PC-9 (cell line): ENCODE data around the gene INO80D. TPM values are rescaled to one million over a fixed set of nuclear protein-coding genes. Genes with fewer than 3 reads are reported as not detected.
A peak's percentile ranks its signal among the peaks of the same experiment; 100 is the strongest.

Source experiments
- BruUV-seq: library from RNA; stranded (reverse); fragments of 400-500 nt; replicated peaks from 2 replicates; lab custom pipeline; 2021; lab: Mats Ljungman, UMichigan
- CTCF ChIA-PET: fragments of 300-600 bp; sonication (Branson Sonifier 250); formaldehyde crosslinking; loops from one replicate; lab custom pipeline; 2022; ENCODE audit warnings: antibody characterized with exemption; lab: Charles Lee
- POLR2A ChIA-PET: fragments of 300-600 bp; sonication (Branson Sonifier 250); formaldehyde crosslinking; loops from one replicate; lab custom pipeline; 2022; ENCODE audit warnings: antibody characterized with exemption; ENCODE audit not compliant: unreplicated experiment; lab: Charles Lee
- DNase-seq, 2 experiments: peaks; one replicate each; pipeline versions ENCODE4 v3.0.0 to v3.0.0-alpha.2; 2015 to 2022; ENCODE audit warnings: mixed read lengths in 1 of 2
- H2AFZ ChIP-seq: fragments of 200-600 bp; sonication (generic); 2 replicates; pipeline ENCODE4 v1.8.1; 2017; ENCODE audit warnings: antibody characterized with exemption
- H3F3A ChIP-seq: fragments of 200-600 bp; sonication (generic); 2 replicates; pipeline ENCODE4 v1.8.1; 2017; ENCODE audit warnings: antibody characterized with exemption, mild to moderate bottlenecking, low read depth; ENCODE audit not compliant: insufficient read depth
- H3K27ac ChIP-seq: fragments of 200-600 bp; sonication (generic); 2 replicates; pipeline ENCODE4 v1.6.1; 2016; ENCODE audit warnings: mixed run types
- H3K27me3 ChIP-seq: fragments of 200-600 bp; sonication (generic); 2 replicates; pipeline ENCODE4 v1.6.1; 2016; ENCODE audit warnings: low read depth, mixed run types; ENCODE audit not compliant: insufficient read depth
- H3K36me3 ChIP-seq: fragments of 200-600 bp; sonication (generic); 2 replicates; pipeline ENCODE4 v1.6.1; 2016; ENCODE audit warnings: low read depth, mixed run types
- H3K4me1 ChIP-seq: fragments of 200-600 bp; sonication (generic); replicated peaks from 2 replicates; pipeline ENCODE4 v1.6.1; 2016; ENCODE audit warnings: mixed run types; ENCODE audit not compliant: insufficient read depth
- H3K4me2 ChIP-seq: fragments of 200-600 bp; sonication (generic); 2 replicates; pipeline ENCODE4 v1.6.1; 2017; ENCODE audit warnings: mixed run types
- H3K4me3 ChIP-seq: fragments of 200-600 bp; sonication (generic); 2 replicates; pipeline ENCODE4 v1.6.1; 2016; ENCODE audit warnings: mixed run types
- H3K79me2 ChIP-seq: fragments of 200-600 bp; sonication (generic); 2 replicates; pipeline ENCODE4 v1.6.1; 2017; ENCODE audit warnings: low read depth, mixed run types
- H3K9me2 ChIP-seq: fragments of 200-600 bp; sonication (generic); 2 replicates; pipeline ENCODE4 v1.8.1; 2017; ENCODE audit warnings: mild to moderate bottlenecking; ENCODE audit not compliant: insufficient read depth
- H3K9me3 ChIP-seq: fragments of 200-600 bp; sonication (generic); 2 replicates; pipeline ENCODE4 v1.8.1; 2016; ENCODE audit warnings: low read depth; ENCODE audit not compliant: insufficient read depth
- H4K20me1 ChIP-seq: fragments of 200-600 bp; sonication (generic); 2 replicates; pipeline ENCODE4 v1.8.1; 2017; ENCODE audit not compliant: insufficient read depth
- CTCF ChIP-seq: fragments of 200-600 bp; sonication (generic); conservative IDR thresholded peaks from 2 replicates; pipeline ENCODE4 v1.6.1; 2017; ENCODE audit warnings: mixed run types, antibody characterized with exemption, mild to moderate bottlenecking, moderate library complexity
- EZH2 ChIP-seq: fragments of 200-600 bp; sonication (generic); IDR thresholded peaks from 2 replicates; pipeline ENCODE4 v1.8.0; 2017; ENCODE audit warnings: antibody characterized with exemption, low read depth
- intact Hi-C: fragments of 100-400 bp; cut with micrococcal nuclease; formaldehyde crosslinking; loops from one replicate; pipeline ENCODE4 v1.10.0; 2022; ENCODE audit not compliant: unreplicated experiment
- total RNA-seq: library from RNA; stranded (reverse); gene quantifications from 2 replicates; pipeline ENCODE4 v1.2.3, GENCODE V29; 2021

Gene INO80D
- total RNA-seq, 1 experiment from 2014 or later = 12.4 TPM

GRCh38 chr2:206088248-206088647 is 2.3 kb upstream of the INO80D start:
- H3K9me3 ChIP-seq = no peaks in the 10 kb centered on the region
- intact Hi-C loops = loop anchor here (10.0 kb wide), 1 partner anchor 357 kb away; the partner anchor contains the start of gene ADAM23
- H2AFZ ChIP-seq = no peak overlapping the region
- no peak overlapping the region for H3K27ac ChIP-seq
- TF ChIP-seq CTCF = no peak
- no peak for TF ChIP-seq EZH2
- H3K4me1 ChIP-seq = peaks cover 12% of the 10 kb centered on the region
- no peaks in the 10 kb centered on the region for H3K27me3 ChIP-seq
- no peak overlapping the region for H3K4me2 ChIP-seq
- DNase-seq = no peak
- ChIA-PET CTCF (no interaction called here), POLR2A (no interaction called here)
- BruUV-seq = no TSS peak
- H3K36me3 ChIP-seq = no peaks in the 10 kb centered on the region
- H3K4me3 ChIP-seq = no peak overlapping the region
- 0 out of 2 replicates have a peak, but pooled peaks cover 12% of the 10 kb centered on the region for H3F3A ChIP-seq
- H3K79me2 ChIP-seq = peaks cover 26% of the 10 kb centered on the region
- H3K9me2 ChIP-seq = no peaks in the 10 kb centered on the region
- no peaks in the 10 kb centered on the region for H4K20me1 ChIP-seq

GRCh38 chr2:206086716-206087350 is 859 bp upstream of the INO80D start:
- Histone ChIP-seq H3K4me3 (peak overlapping the region; percentile 83), H3K9me3 (no peaks in the 10 kb centered on the region), H3F3A (0 out of 2 replicates have a peak, but pooled peaks cover 12% of the 10 kb centered on the region), H3K9me2 (no peaks in the 10 kb centered on the region), H3K79me2 (peaks cover 40% of the 10 kb centered on the region), H3K36me3 (no peaks in the 10 kb centered on the region), H3K4me1 (peaks cover 13% of the 10 kb centered on the region), H3K27me3 (no peaks in the 10 kb centered on the region), H3K27ac (no peak overlapping the region; the same call in 1 of the 2 replicates), H4K20me1 (no peaks in the 10 kb centered on the region), H3K4me2 (peak overlapping the region; percentile 88), H2AFZ (peak overlapping the region; percentile 86; the same call in 1 of the 2 replicates)
- intact Hi-C loops = loop anchor here (10.0 kb wide), 1 partner anchor 358 kb away; the partner anchor contains the start of gene ADAM23
- CTCF ChIA-PET = interaction anchor here (0.5 to 0.6 kb wide), 2 partner anchors 10 to 51 kb away, joined by 4 read pairs; no protein-coding TSS in a partner anchor
- no peak for TF ChIP-seq EZH2
- TF ChIP-seq CTCF = no peak
- BruUV-seq = no TSS peak
- POLR2A ChIA-PET = no interaction called here
- no peak for DNase-seq

- H3K27me3 ChIP-seq = no peaks in the 10 kb centered on the region
- CTCF ChIA-PET = interaction anchor here (0.7 kb wide), 1 partner anchor 570 kb away, joined by 7 read pairs; no protein-coding TSS in a partner anchor
- TSS peak; percentile 30 for BruUV-seq
- POLR2A ChIA-PET = no interaction called here
- no peaks in the 10 kb centered on the region for H4K20me1 ChIP-seq
- peaks cover 13% of the 10 kb centered on the region for H3K4me1 ChIP-seq
- peaks cover 50% of the 10 kb centered on the region for H3K79me2 ChIP-seq
- no peaks in the 10 kb centered on the region for H3K36me3 ChIP-seq
- TF ChIP-seq CTCF (no peak), EZH2 (no peak)
- intact Hi-C loops = loop anchor here (10.0 kb wide), 1 partner anchor 360 kb away; the partner anchor contains the start of gene ADAM23
- H3F3A ChIP-seq = 0 out of 2 replicates have a peak, but pooled peaks cover 12% of the 10 kb centered on the region
- H3K9me2 ChIP-seq = no peaks in the 10 kb centered on the region
- no peaks in the 10 kb centered on the region for H3K9me3 ChIP-seq
- peak overlapping the region; percentile 94 for H3K4me2 ChIP-seq
- H2AFZ ChIP-seq = peak overlapping the region; percentile 77
- peak overlapping the region; percentile 84 for H3K27ac ChIP-seq
- DNase-seq = peak in 1 of 2 experiments; percentile 32
- peak overlapping the region; percentile 83 for H3K4me3 ChIP-seq
Measured at GRCh38 chr2:206084870-206085741, 868 bp downstream of the INO80D start.
